Measurements from ENCODE around the gene ZNF213.

ZNF213 gene, protein sequence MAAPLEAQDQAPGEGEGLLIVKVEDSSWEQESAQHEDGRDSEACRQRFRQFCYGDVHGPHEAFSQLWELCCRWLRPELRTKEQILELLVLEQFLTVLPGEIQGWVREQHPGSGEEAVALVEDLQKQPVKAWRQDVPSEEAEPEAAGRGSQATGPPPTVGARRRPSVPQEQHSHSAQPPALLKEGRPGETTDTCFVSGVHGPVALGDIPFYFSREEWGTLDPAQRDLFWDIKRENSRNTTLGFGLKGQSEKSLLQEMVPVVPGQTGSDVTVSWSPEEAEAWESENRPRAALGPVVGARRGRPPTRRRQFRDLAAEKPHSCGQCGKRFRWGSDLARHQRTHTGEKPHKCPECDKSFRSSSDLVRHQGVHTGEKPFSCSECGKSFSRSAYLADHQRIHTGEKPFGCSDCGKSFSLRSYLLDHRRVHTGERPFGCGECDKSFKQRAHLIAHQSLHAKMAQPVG

DNA sequence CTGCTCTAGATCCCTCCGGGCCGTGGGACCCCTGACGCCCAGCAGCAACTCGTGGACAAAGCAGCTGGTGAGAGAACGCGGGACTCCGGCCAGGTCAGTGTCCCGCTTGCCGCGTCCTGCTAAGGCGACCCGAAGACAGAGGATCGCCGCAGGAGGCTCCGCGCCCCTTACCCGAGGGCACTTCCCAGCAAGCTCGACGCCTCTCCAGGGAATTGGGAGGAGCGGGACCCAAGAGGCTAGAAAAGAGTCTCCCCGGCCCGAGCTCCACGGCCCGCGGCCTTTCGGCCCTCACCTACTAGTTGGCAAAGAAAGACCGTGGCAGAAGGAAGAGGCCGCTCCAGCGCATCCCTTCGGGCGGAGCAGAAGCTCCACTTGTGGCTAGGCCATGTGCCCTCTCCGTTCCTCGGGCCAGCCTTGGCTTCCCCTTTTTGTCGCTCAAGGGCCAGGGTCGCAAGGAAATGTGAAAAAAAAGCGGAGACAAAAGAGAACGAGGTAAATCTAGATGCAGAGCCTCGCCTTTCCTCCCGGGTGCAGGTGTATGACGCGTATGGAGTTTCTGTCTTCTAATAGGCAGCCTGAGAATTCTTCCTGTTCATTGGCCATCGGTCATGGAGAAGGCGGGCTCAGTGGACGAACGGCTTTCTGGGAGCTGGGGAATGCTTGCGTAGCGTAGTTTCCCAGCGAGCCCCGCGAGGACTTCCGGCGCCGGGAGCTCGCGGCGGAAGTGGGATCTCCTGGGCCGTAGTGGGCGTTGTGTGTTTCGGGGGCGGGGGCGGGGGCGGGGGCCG is at the start of gene ZNF213:
Gene ZNF213 (plus strand): TSS at position 692 of the 788 bp plus-strand sequence. CDS start 2,252 bp downstream, outside the sequence.
- DNase-seq: peak; percentile 98

DNA sequence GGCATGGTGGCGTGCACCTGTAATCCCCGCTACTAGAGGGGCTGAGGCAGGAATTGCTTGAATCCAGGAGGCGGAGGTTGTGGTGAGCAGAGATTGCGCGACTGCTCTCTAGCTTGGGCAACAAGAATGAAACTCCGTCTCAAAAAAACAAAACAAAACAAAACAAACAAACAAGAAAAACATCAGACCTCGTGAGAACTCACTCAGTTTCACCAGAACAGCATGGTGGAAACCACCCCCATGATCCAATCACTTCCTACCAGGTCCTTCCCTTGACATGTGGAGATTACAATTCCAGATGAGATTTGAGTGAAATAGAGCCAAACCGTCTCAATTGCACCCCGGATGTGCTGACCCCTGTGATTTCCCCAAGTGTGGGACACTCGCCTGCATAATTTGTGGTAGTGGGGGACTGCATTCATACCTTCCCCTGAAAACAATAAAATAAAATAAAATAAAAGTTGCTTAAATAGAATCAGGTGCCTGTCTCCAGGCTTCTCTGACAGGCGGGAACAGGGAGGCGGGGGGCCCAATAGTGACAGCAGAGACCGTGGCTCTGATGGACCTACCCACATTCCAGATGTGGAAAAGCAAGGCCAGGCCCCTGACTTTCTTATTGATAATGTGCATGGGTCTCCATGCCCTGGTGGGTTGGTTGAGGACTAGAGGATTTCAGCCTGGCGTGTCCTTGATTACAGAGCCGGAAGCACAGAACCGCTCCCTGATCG is 48.8 kb upstream of the ZNF213 start:
- DNase-seq: no peak

DNA sequence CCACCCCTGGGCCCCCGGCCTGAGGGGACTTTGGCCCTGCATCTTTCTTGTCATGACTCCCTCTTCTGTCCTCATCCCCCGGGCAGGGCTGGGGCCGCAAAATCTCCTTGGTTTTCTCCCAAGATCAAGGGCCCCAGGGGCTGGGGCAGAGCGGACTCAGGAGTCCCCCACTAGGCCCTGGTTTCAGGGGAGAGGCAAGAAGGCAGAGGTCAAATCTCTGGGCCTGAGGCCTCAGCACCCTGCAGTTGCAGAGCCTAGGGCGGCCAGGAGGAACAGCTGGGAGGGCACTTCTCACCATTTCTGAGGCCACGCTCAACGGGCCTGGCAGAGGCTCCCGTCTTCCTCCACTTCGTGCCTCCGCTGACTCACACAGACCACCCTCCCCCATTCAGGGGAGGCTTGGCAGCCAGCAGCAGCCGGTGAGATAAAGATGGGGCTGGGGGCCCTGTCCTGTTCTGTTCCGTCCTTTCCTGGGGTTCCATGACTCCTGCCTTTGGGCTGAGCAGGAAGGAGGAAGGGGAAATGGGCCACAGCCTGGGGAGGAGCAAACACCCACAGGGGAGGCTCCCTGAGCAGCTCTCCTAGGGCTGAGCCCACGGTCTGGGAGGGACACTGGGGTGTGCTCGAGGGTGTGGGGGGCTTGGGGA is 48.1 kb upstream of the ZNF213 start:
- DNase-seq: no peak

DNA sequence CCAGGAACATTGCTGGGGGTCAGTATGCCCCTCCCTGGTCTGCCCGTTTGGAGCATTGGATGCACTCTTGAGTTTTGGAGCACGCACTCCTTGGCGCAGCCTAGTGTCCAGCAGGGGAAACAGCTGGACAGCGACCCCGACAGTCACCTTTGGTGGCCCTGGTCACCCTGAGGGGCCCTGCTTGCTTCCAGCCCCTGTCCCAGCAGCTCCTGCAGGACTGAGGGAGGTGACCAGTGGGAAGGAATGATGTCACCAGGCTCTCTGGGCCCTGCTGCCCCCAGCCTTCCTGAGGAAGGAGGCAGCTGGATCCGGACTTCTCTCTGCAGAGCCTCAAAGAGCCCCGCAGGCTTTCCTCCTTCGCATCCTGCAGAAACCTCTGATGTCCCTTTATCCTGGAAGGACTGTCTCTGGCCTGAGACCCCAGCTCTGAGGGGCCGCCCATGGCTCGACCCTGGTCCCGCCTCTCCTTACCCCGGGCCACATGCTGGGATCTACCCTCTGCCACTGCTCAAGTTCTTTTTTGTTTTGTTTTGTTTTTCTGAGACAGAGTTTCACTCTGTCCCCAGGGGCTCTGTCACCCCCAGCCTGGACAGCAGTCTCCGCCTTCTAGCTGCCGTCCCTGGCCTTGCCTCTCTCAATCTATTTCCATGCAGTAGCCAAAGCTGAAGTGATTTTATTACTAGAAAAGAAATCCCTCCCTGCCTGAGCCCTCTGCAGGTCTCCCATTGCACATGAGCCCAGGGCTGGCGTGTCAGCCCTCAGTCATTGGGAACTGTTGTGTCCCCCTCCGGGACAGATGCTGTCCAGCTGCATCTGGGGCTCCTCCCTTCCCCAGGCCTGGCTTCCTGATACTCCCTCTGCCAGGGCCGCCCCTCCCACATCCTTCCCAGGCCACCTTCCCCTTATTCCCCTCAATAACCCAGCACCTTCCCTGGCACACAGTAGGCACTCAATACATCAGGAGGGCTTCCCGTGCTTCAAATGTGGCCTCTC is 47.3 kb upstream of the ZNF213 start:
- no peak for DNase-seq

DNA sequence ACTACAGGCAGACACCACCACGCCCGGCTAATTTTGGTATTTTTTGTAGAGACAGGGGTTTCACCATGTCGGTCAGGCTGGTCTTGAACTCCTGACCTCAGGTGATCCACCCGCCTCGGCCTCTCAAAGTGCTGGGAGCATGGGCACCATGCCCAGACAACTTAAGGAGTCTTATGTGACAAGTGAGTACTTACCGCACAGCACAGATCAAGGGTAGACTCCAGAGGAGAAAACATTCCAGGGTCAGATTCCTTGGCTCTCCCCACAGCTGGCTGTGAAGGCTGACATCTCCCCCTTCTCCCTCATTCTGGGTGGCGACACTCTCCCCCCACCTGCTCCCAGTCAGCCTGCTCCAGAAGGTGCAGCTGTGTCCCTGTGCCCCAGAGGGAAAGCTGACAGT is 46.4 kb upstream of the ZNF213 start:
- no peak for DNase-seq

DNA sequence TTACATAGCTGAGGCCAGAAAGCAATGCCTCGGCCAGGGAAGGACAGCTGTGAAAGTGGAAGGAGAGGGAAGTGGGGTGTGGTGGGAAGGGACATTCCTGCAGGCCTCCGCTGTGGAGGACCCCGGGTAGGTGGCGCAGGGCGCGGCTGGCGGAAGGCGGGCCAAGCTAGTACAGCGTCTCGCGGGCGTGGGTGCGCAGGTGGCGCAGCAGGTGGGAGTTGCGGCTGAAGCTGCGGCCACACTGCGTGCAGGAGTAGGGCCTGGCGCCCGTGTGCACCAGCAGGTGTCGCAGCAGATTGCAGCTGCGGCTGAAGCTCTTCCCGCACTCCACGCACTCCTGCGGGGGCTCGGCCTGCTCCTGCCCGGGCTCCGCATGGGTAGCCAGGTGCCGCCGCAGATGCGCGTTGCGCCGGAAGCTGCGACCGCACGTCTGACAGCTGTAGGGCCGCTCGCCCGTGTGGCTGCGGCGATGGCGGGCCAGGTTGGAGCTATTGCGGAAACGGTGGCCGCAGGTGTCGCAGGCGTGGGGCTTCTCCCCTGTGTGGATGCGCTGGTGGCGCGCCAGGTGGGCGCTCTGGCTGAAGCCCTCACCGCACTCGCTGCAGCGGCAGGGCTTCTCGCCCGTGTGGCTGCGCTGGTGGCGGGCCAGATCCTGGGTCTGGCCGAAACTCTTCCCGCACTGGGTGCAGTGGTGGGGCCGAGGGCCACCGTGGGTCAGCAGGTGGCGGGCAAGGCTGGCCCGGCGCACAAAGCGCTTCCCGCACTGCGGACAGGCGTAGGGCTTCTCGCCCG is 45.7 kb upstream of the ZNF213 start:
- no peak for DNase-seq

DNA sequence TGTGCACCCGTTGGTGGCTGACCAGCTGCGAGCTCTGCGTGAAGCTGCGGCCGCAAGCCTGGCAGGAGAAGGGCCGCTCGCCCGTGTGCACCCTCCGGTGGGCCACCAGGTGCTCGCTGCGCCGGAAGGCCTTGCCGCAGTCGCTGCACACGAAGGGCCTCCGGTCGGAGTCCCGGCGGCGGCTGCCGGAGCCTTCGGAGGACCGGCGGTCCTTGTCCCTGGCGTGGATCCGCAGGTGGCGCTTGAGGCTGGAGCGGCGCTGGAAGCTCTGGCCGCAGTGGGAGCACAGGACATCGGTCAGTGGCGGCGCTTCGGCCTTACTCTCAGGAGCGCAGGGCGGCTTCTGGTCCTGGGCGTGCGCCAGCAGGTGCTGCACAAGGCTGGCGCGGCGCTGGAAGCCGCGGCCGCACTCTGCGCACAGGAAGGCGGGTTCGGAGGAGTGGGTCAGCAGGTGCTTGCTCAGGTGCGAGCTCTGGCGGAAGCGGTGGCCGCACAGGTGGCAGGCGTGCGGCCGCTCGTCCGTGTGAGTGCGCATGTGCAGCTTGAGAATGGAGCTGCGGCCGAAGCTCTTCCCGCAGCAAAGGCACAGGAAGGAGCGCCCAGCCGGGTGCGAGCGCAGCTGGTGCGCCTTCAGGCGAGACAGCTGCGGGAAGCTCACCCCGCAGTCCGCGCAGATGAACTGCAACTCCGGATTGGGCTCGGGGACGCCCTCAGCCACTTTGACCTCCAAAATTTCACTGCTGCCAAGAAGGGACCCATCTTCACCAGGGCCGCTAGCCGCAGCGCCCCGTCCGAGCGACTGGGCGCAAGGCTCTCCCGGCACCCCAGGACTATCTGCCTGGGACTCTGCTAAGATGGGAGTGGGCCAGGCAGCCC is 44.9 kb upstream of the ZNF213 start:
- DNase-seq: no peak

DNA sequence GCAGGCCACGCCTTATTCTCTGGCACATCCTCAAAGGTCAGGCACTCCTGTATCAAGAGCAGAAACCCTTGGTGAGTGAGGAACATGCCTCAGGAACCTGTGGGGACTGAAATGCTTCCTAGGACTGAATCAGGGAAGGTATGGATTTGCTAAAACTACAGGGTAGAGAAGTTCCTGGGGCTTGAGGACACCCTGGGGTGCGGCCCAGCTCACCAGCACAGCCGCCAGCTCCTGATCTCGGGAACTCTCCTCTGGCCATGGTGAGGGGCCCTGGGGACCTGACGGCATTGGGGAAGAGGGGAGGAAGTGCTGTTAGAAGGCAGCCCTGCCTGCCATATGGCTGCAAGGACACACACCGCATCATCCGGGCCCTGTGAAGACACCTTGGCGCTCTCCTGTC is 43.3 kb upstream of the ZNF213 start:
- DNase-seq: no peak

DNA sequence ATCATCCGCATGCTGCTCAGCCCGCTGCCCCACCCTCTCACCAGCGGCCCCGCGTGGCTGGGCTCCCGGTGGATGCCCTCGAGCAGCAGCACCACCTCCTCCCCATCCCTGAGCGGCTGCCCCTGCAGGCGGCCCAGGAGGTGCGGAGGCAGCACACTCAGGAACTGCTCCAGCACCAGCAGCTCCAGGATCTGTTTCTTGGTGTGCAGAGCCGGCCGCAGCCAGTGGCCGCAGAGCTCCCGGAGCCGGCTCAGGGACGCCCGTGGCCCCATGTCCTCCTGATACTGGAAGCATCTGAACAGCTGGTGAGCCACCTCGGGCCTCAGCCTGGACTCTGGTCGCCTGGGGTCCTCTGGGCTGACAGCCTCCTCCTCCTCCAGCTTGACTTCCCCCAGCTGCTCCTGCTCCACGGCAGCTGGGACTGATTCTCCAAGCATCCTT is 42.3 kb upstream of the ZNF213 start:
- DNase-seq: no peak

DNA sequence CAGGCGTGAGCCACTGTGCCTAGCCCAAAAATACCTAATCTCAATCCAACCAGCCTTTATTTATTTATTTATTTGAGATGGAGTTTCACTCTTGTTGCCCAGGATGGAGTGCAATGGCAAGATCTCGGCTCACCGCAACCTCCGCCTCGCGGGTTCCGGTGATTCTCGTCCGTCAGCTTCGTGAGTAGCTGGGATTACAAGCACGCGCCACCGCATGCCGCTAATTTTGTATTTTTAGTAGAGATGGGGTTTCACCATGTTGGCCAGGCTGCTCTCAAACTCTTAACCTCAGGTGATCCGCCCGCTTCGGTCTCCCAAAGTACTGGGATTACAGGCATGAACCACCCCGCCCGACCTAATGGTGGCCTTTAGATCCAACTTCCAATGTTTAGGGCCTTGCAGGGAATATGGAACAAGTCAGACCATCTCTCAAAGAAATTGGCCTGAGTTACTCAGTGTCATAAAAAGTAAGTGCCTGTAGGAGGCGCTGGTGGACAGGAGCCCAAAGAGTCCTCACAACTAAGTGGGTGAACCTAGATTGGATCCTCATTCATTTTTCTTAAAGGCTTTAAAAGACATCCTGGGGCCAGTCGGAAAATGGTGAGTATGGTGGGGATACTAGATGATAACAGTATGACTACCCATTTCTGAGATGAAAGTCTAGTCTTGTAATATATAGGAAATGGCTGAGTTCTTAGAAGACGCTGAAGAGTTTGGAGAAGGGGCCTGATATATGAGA is 40.4 kb upstream of the ZNF213 start:
- no peak for DNase-seq

DNA sequence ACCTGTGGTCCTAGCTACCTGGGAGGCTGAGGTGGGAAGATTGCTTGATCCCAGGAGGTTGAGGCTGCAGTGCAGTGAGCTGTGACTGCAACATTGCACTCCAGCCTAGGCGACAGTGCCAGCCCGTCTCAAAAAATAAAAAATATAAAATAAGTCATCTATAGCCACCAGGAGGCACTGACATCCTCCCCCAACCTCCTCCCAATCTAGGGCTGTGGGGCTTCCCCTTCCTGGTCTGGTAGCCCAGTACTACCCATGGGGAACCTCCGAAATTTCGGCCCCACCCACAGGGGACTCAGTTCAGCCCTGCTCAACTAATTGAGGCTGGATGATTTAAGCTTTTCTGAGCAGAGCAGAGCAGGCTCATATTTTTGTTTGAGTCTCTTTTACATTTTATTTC is 39.0 kb upstream of the ZNF213 start:
- DNase-seq: no peak

DNA sequence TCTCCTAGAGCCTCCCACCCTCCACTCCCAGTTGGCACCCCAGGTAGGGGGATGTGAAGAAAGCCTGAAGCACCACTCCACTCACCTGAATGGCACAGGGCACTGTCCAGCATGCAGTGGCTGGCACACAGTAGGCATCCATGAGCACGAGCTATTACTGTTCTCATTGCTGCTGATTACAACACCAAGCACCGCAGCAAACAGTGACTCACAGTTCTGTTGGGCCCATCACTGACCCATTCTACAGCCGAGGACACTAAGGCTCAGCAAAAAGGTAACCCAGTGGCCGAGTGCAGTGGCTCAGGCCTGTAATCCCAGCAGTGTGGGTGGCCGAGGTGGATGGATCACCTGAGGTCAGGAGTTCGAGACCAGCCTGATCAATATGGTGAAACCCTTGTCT is 38.5 kb upstream of the ZNF213 start:
- DNase-seq: no peak

DNA sequence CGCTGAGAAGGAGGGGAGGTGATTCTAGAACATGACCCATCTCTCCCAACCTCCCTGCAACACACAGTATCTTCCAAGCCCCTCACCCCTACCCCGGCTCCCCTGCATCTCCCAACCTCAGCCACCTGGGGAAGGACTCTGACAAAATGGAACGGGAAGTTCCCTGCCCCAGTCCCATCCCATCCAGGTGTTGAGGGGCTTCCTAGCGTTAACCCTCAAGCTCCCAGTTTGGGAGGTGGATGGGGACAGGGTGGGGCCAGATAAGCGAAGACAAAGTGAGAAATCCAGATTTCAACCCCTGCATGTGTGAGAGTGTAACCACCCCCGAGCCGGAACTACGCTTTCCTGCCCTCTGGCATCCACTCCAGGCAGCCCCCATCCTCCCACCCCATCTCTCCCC is 37.6 kb upstream of the ZNF213 start:
- no peak for DNase-seq

DNA sequence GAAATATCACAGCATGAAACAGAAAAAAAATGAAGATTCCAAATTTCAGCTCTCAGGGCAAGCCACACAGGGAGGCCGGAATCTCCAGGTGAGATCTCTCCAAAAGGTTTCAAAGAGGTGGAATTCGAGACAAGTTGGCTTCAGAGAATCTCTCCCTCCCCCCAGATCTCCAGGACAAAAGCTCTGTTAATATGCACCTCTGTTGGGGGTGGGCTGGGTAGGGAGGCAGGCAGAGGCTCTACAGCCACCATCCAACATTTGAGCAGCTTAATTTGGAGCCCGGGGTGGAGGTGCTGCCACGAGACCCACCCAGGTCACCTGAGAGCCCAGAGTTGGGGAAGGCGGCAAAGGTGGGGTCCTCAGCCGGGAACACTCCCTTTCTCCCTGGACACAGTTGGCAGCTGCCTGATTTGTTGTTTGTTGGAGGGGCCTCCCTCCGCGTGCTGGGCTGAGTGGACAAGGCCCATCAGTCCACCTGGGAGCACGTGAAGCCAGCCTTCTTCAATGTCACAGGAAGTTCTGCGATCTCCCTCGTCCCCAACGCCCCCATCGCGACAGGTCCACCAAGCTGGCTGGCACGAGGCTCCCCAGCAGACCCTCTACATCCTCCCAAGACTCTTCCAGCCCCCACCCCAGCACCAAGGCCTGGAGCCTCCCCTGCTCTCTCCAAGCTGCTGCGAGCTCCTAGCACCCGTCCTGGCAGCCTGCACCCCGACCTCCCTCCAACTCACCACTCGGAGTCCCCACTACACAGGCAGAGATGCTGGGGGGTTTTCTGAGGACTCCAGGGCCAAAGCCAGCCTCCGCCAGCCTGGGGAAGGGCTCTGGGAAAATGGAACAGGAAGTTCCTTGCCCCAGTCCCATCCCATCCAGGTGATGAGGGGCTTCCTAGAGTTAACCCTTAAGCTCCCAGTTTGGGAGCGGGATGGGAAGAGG is 36.1 kb upstream of the ZNF213 start, which contains the start of gene ZSCAN10:
Gene ZSCAN10 (minus strand): TSS at position 836 of the 936 bp plus-strand sequence. CDS start 6,357 bp downstream, outside the sequence.
- no peak for DNase-seq

DNA sequence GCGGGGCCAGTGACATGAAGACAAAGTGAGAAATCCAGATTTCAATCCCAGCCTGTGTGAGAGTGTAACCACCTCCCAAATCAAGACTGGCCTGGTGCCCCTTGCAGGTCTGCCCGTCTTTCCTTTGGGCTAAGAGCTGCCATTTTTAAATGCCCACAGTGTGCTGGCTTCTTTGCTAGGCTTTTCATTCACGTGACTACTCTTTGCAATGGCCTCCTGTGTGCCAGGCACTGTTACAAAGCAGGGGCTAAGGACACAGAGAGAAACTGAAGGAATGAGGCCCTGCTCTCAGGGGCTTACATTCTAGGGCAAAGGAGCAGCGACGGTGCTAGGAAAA is 35.5 kb upstream of the ZNF213 start:
- DNase-seq: no peak

DNA sequence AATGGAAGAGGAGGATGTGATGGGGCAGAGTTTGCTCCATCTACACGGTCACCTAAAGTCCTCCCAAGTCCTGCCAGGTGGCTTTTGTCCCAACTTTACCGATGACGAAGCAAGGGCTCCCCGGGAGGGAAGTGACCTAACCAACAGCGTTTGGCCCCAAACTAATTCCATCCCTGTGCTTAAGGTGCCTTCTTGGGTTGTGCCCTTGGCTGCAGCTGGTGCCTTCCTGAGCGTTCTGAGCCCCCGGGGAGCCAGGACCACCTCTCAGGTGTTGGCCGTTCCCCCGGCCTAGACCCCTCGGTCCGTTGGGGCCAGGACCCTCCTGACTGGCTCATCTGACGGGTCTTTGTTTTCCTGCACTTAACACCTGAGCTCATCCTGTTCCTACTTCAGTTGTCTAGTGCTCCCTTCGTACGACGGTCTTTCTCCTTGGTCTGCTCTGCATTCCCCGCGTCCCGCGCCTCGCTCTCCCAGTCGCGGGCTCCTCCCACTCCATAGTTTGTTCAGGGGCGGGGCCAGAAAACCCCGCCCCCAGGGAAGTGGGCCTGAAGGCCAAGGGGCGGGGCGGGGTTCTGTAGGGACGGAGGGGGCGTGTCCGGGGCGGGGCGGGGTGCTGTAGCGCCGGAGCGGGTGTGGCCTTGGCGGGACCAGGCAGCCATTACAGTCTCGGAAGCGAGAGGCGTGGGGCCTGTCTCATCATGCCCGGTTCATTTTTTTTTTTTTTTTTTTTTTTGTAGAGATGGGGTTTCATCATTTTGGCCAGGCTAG is 34.9 kb upstream of the ZNF213 start:
- peak; percentile 96 for DNase-seq
